Mucosa of rectum (tissue), 2 donors: ENCODE measurements around the gene EFL1.

ENCODE experiments used
- H3K27ac ChIP-seq, 2 donors: one replicate each; pipeline ENCODE4 v1.7.0; 2013; ENCODE audit warnings: inconsistent platforms in 2 of 2, low read depth in 2 of 2, low read length in 2 of 2
- H3K27me3 ChIP-seq, 2 donors: one replicate each; pipeline ENCODE4 v1.7.0; 2013; ENCODE audit warnings: low read length in 2 of 2; ENCODE audit not compliant: control insufficient read depth in 2 of 2, insufficient read depth in 2 of 2
- H3K36me3 ChIP-seq, 2 donors: one replicate each; pipeline ENCODE4 v1.7.0; 2013; ENCODE audit warnings: low read length in 2 of 2; ENCODE audit not compliant: control insufficient read depth in 2 of 2, insufficient read depth in 2 of 2
- H3K4me1 ChIP-seq, 2 donors: one replicate each; pipeline ENCODE4 v1.7.0; 2013; ENCODE audit warnings: low read length in 2 of 2, mild to moderate bottlenecking in 1 of 2; ENCODE audit not compliant: control insufficient read depth in 2 of 2, insufficient read depth in 2 of 2
- H3K4me3 ChIP-seq, 2 donors: one replicate each; pipeline ENCODE4 v1.7.0; 2013; ENCODE audit warnings: low read length in 2 of 2
- H3K9ac ChIP-seq, 2 donors: one replicate each; pipeline ENCODE4 v1.7.0; 2013; ENCODE audit warnings: low read length in 2 of 2, low read depth in 1 of 2, mild to moderate bottlenecking in 1 of 2
- H3K9me3 ChIP-seq, 2 donors: one replicate each; pipeline ENCODE4 v1.7.0; 2013; ENCODE audit warnings: low read length in 2 of 2; ENCODE audit not compliant: control insufficient read depth in 2 of 2
- donor health status: healthy.
- donor health status: Normal muscosa, but diverticular disease.

The EFL1 gene

DNA sequence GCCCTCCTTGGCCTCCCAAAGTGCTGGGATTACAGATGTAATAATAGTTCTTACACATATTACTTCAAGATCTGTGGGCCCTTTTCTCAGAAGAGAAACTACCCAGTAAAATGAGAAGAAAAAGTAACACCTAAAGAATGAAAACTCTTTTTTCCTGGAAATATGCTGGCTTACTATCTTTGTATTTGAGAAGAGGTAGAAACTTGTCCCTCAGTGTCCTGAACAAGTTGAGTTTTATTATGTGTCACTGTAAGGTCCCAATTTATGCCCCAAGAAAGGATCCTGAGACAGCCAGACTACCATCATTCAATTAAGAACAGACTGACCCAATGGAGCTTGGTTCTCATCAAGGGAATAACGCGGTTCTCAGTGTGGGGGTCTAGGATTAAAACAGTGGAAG lies 93.8 kb downstream of the EFL1 start:
- no peaks in the 10 kb centered on the region for H3K9me3 ChIP-seq
- no peaks in the 10 kb centered on the region for H3K27me3 ChIP-seq
- no peak overlapping the region for H3K27ac ChIP-seq
- H3K36me3 ChIP-seq = peaks cover 0 to 2% of the 10 kb centered on the region in 2 donors
- no peak overlapping the region for H3K4me3 ChIP-seq
- H3K9ac ChIP-seq = no peak overlapping the region
- no peaks in the 10 kb centered on the region for H3K4me1 ChIP-seq

DNA sequence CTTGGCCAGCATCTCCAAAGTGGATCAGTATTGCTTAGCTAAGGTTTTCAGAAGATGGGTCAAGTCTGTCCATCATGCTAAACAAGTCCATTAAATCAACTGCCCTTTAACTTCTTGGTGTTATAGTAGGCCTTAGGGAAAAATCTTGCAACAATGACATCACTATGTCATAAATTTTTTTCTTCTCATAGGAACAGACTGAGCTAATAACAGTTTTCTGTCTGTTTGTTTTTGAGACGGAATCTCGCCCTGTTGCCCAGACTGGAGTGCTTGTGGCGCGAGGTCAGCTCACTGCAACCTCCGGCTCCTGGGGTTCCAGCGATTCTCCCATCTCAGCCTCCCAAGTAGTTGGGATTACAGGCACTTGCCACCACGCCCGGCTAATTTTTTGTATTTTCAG lies 94.2 kb downstream of the EFL1 start:
- no peak overlapping the region for H3K4me3 ChIP-seq
- peaks cover 0 to 2% of the 10 kb centered on the region in 2 donors for H3K36me3 ChIP-seq
- no peak overlapping the region for H3K9ac ChIP-seq
- H3K27me3 ChIP-seq = no peaks in the 10 kb centered on the region
- H3K27ac ChIP-seq = no peak overlapping the region
- no peaks in the 10 kb centered on the region for H3K4me1 ChIP-seq
- no peaks in the 10 kb centered on the region for H3K9me3 ChIP-seq

DNA sequence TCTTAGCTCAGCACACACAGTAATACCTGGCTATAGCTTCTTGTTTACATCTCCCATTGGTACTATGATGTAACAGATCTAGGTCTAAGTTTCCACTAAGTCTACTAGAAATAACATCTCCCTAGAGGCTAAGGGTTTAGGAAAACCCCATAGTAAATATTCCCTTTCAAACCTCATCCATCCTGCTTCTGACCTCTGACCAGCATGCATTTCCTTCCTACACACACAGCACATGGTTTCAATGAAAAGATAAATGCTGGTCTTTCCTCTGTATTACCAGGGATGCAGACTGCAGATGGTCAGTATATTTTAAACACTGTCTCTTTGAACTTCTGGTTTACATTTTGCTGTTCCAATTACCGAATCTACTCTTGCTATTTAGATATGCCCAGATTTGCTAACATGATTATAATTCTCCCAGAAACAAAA lies 96.6 kb downstream of the EFL1 start:
- Histone ChIP-seq H3K27ac (no peak overlapping the region), H3K4me3 (no peak overlapping the region), H3K36me3 (peaks cover 13 to 14% of the 10 kb centered on the region in 2 donors), H3K9ac (no peak overlapping the region), H3K4me1 (no peaks in the 10 kb centered on the region), H3K27me3 (no peaks in the 10 kb centered on the region), H3K9me3 (no peaks in the 10 kb centered on the region)

DNA sequence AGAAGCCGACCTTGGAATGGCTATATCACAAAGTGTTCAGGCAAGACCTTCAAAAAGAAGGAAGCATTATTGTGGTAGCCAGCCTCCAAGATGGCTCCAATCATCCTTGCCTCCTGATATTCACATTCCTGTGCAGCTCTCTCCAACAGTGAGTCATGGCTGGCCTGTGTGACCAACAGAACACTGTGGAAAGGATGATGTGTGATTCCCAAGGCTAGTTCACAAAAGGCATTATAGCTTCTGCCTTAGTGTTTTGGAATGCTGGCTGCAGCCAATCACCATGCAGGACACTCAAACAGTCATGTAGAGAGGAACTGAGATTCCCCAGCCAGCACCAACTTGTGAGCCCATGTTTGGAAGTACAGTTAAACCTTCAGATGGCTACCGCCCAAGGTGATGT lies 102.6 kb downstream of the EFL1 start:
- H3K36me3 ChIP-seq = peaks cover 22 to 36% of the 10 kb centered on the region in 2 donors
- no peak overlapping the region for H3K4me3 ChIP-seq
- H3K27me3 ChIP-seq = no peaks in the 10 kb centered on the region
- no peaks in the 10 kb centered on the region for H3K4me1 ChIP-seq
- no peak overlapping the region for H3K27ac ChIP-seq
- H3K9ac ChIP-seq = no peak overlapping the region
- H3K9me3 ChIP-seq = no peaks in the 10 kb centered on the region

DNA sequence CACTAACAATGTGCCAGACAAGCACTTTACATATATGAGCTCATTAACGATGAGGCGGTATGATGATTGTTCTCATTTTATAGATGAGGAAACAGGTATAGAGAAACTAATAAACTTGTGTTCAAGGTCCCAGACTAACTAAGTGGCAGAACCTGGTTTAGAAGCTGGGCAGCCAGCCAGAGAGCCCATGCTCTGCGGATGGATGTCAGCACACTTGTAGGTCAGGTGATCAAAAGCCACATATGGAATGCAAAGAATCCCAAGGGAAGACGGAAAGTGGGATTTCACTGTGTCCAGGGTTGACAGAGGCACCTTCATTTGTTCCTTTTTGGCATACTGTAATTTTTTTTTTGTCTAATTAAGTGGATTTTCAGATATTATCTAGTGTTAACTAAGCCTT lies 103.7 kb downstream of the EFL1 start:
- peaks cover 22 to 36% of the 10 kb centered on the region in 2 donors for H3K36me3 ChIP-seq

DNA sequence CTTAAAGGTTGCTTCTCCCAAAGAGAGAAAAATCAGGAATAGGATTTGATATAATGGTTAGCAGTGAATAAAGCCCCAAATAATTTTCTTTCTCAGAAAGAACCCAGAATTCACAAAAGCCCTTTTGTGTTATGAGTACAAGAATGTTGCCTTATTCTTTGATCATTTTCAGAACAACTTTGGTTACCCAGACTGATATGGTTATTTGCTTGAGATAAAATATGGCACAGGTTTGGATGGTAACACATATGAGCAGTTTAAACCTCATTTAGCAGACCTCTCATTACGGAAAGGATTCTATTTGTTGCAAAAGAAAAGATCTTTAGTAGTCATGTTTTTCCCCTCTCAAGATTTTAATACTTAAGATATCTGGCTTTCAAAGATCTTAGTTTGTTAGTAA lies 111.9 kb downstream of the EFL1 start:
- no peaks in the 10 kb centered on the region for H3K4me1 ChIP-seq
- no peak overlapping the region for H3K9ac ChIP-seq
- H3K27me3 ChIP-seq = no peaks in the 10 kb centered on the region
- H3K36me3 ChIP-seq = peaks cover 12 to 14% of the 10 kb centered on the region in 2 donors
- no peak overlapping the region for H3K27ac ChIP-seq
- H3K9me3 ChIP-seq = no peaks in the 10 kb centered on the region
- no peak overlapping the region for H3K4me3 ChIP-seq

More for the DNA sequence above, 103.7 kb downstream of the EFL1 start:
- Histone ChIP-seq H3K9me3 (no peaks in the 10 kb centered on the region), H3K27me3 (no peaks in the 10 kb centered on the region), H3K9ac (no peak overlapping the region), H3K4me3 (no peak overlapping the region), H3K27ac (no peak overlapping the region), H3K4me1 (no peaks in the 10 kb centered on the region)

DNA sequence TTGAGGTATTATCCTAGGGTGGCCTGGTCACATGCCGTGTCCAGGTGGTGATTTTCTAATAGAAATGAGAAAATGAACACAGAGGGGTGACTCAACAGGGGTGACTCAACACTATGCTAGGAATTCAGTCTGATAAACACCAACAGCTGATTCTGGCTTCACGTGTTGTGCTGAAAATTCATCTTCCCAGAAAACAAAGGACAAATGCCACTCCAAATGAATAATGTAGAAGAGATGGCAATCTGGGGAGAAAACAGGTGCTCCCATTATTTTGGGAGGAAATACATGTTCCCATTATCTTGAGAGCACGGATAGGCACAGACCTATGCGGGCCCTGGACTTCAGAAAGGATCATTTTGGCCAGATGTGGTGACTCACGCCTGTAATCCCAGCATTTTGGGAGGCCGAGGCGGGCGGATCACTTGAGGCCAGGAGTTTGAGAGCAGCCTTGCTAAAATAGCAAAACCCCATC lies 115.5 kb downstream of the EFL1 start:
- Histone ChIP-seq H3K9me3 (no peaks in the 10 kb centered on the region), H3K9ac (no peak overlapping the region), H3K36me3 (peaks cover 9 to 11% of the 10 kb centered on the region in 2 donors), H3K4me3 (no peak overlapping the region), H3K4me1 (no peaks in the 10 kb centered on the region), H3K27ac (no peak overlapping the region), H3K27me3 (no peaks in the 10 kb centered on the region)

DNA sequence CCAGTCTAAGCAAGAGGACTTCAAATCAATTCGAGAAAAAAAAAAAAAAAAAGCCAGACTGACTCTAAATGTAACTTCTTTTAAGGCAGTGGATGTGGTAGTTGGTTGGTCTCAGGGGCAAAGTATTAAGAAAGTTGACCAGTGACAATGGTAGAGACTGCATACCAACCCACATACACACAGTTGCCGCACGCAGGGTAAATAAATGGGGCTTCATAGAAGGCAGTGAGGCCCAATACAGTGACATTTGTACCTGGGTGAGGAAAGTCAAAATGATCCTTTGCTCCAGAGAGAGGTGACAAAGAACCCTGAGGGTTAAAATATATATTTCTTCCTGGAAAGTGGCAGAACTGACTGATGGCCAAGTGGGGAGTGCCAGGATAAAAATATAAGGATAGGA lies 116.0 kb downstream of the EFL1 start:
- Histone ChIP-seq H3K4me1 (no peaks in the 10 kb centered on the region), H3K36me3 (peaks cover 6 to 7% of the 10 kb centered on the region in 2 donors), H3K9me3 (no peaks in the 10 kb centered on the region), H3K4me3 (no peak overlapping the region), H3K27ac (no peak overlapping the region), H3K27me3 (no peaks in the 10 kb centered on the region), H3K9ac (no peak overlapping the region)

DNA sequence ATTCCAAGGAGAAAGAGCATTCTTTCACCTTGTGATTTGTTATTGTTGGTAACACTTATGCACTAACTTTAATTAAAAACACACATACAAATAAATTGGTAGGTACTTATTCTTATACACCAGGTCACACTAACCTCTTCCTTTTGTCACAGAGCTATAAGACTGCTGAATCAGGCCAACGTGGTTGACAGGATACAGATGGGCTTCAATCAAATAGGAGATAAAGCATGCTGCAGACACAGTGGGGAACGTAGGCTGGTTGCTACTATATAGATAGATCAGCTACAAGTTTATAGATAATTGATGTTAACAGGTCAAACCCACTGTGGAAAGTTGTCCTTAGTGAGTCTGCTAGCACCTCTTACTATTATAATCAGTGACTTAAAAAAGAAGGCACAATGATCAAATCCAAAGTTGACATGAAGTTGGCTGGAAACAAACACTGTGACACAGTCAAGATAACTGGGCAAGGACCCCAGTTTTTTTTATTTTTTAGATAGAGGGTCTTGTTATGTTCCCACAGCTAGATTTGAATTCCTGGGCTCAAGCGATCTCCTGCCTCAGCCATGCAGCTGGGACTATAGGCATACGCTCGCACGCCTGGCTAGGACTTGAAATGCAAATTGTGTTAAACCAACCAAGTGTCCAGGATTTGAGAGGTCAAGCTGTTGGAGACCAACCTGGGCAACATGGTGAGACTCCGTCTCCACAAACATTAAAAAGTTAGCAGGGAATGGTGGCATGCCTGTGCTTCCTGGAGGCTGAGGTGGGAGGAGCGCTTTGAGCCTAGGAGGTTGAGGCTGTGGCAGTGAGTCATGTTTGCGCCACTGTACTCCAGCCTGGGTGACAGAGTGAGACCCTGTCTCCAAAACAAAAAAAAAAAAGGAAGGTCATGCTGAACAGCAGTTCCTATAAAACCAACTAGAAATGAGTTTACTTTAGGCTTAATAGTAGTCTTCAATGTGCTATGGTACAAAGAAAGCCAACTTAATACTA lies 118.8 kb downstream of the EFL1 start:
- H3K27ac ChIP-seq = no peak overlapping the region
- H3K9ac ChIP-seq = no peak overlapping the region
- H3K27me3 ChIP-seq = no peaks in the 10 kb centered on the region
- no peaks in the 10 kb centered on the region for H3K4me1 ChIP-seq
- H3K9me3 ChIP-seq = no peaks in the 10 kb centered on the region
- H3K4me3 ChIP-seq = no peak overlapping the region
- peaks cover under 1% of the 10 kb centered on the region in 2 donors for H3K36me3 ChIP-seq

DNA sequence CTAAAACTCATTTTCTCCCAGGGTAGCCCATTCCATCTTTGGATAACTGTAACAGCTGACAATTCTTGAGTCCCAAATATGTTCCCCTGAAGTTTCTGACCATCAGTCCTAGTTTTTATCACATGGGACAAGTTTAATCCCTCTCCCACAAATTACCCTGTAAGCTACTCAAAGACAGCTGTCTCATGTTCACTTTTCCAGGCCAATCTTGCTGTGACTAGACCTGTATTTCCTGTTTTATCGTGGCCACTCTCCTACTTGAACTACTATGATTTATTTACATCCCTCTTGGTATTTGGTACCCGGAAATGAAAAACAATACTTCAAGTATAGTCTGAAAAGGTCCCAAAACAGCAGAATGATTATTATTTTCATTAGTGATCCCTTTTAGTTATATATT lies 121.6 kb downstream of the EFL1 start:
- Histone ChIP-seq H3K9ac (no peak overlapping the region), H3K4me3 (no peak overlapping the region), H3K27me3 (no peaks in the 10 kb centered on the region), H3K27ac (no peak overlapping the region), H3K36me3 (peaks cover 12 to 16% of the 10 kb centered on the region in 2 donors), H3K4me1 (no peaks in the 10 kb centered on the region), H3K9me3 (no peaks in the 10 kb centered on the region)
